OCI-LY7 (cell line): ENCODE measurements around the gene PIMREG.

Experiments
- EZH2phosphoT487 ChIP-seq: fragments of 200-600 bp; sonication (generic); IDR thresholded peaks from 2 replicates; pipeline ENCODE4 v1.6.1; 2018; ENCODE audit warnings: low read depth, borderline replicate concordance, mild to moderate bottlenecking, mixed run types, antibody characterized with exemption, low read length, moderate library complexity, mixed read lengths
- TF ChIP-seq, protein P1 (sequence below): fragments of 200-600 bp; sonication (generic); conservative IDR thresholded peaks from 2 replicates; pipeline ENCODE4 v1.5.1; 2014; ENCODE audit warnings: mild to moderate bottlenecking, antibody characterized with exemption, low read length, moderate library complexity, mixed read lengths

GRCh38 chr17:6453279-6454024 is 9.2 kb downstream of the PIMREG start:
- TF ChIP-seq, protein P1, sequence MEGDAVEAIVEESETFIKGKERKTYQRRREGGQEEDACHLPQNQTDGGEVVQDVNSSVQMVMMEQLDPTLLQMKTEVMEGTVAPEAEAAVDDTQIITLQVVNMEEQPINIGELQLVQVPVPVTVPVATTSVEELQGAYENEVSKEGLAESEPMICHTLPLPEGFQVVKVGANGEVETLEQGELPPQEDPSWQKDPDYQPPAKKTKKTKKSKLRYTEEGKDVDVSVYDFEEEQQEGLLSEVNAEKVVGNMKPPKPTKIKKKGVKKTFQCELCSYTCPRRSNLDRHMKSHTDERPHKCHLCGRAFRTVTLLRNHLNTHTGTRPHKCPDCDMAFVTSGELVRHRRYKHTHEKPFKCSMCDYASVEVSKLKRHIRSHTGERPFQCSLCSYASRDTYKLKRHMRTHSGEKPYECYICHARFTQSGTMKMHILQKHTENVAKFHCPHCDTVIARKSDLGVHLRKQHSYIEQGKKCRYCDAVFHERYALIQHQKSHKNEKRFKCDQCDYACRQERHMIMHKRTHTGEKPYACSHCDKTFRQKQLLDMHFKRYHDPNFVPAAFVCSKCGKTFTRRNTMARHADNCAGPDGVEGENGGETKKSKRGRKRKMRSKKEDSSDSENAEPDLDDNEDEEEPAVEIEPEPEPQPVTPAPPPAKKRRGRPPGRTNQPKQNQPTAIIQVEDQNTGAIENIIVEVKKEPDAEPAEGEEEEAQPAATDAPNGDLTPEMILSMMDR: no peak
- TF ChIP-seq EZH2phosphoT487: no peak
